ENCODE data around the gene TMEM145. TPM values are rescaled to one million over a fixed set of nuclear protein-coding genes. Genes with fewer than 3 reads are reported as not detected.

The TMEM145 gene
- total RNA-seq, 1 experiment from 2014 or later, result 1.2 TPM

DNA sequence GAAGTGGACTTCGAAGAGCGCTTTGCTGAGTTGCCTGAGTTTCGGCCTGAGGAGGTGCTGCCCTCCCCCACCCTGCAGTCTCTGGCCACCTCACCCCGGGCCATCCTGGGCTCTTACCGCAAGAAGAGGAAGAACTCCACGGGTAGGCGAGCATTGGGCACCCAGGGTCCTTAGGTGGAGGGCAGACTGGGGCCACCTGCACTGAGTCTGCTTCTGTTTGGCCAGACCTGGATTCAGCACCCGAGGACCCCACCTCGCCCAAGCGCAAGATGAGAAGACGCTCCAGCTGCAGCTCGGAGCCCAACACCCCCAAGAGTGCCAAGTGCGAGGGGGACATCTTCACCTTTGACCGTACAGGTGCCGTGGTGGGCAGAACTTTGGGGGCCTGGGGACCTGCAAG is 19.2 kb upstream of the TMEM145 start:
- BruUV-seq (replicated peaks), result no TSS peak
- no peaks in the 10 kb centered on the region for H3K36me3 ChIP-seq (ENCODE audit: low read depth)

DNA sequence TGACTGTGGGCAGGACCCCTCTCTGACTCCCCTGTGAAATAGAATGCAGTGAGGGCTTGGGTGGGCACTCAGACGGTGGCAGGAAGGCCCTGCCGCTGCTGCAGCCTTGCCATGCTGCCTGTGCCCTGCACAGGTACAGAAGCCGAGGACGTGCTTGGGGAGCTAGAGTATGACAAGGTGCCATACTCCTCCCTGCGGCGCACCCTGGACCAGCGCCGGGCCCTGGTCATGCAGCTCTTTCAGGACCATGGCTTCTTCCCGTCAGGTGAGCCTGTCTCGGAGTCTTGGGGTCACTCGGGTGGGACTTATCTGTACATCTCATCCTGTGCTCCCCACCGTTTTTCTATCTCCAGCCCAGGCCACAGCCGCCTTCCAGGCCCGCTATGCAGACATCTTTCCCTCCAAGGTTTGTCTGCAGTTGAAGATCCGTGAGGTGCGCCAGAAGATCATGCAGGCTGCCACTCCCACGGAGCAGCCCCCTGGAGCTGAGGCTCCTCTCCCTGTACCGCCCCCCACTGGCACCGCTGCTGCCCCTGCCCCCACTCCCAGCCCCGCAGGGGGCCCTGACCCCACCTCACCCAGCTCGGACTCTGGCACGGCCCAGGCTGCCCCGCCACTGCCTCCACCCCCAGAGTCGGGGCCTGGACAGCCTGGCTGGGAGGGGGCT is 18.5 kb upstream of the TMEM145 start:
- H3F3A ChIP-seq (ENCODE audit: insufficient read depth, low read depth), result peaks cover 5% of the 10 kb centered on the region; the same call in 1 of the 2 replicates
- TF ChIP-seq EZH2 (IDR thresholded peaks at IDR 0.05; ENCODE audit: low read depth), result no peak
- TF ChIP-seq, protein P1, sequence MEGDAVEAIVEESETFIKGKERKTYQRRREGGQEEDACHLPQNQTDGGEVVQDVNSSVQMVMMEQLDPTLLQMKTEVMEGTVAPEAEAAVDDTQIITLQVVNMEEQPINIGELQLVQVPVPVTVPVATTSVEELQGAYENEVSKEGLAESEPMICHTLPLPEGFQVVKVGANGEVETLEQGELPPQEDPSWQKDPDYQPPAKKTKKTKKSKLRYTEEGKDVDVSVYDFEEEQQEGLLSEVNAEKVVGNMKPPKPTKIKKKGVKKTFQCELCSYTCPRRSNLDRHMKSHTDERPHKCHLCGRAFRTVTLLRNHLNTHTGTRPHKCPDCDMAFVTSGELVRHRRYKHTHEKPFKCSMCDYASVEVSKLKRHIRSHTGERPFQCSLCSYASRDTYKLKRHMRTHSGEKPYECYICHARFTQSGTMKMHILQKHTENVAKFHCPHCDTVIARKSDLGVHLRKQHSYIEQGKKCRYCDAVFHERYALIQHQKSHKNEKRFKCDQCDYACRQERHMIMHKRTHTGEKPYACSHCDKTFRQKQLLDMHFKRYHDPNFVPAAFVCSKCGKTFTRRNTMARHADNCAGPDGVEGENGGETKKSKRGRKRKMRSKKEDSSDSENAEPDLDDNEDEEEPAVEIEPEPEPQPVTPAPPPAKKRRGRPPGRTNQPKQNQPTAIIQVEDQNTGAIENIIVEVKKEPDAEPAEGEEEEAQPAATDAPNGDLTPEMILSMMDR (conservative IDR thresholded peaks at IDR 0.05), result no peak
- H3K4me3 ChIP-seq, result no peak overlapping the region
- H3K27ac ChIP-seq, result no peak overlapping the region
- H3K9me3 ChIP-seq (ENCODE audit: insufficient read depth, low read depth), result no peaks in the 10 kb centered on the region
- ChIA-PET POLR2A (ENCODE audit: unreplicated experiment) (interaction anchor here (0.6 kb wide), 1 partner anchor 1235 kb away, joined by 3 read pairs; no protein-coding TSS in a partner anchor), CTCF (interaction anchor here (0.6 kb wide), 1 partner anchor 14 kb away, joined by 12 read pairs; no protein-coding TSS in a partner anchor)
- intact Hi-C loops (cut with micrococcal nuclease; ENCODE audit: unreplicated experiment), result no loop called here
- H3K9me2 ChIP-seq (ENCODE audit: insufficient read depth), result no peaks in the 10 kb centered on the region
- no peaks in the 10 kb centered on the region for H3K4me1 ChIP-seq (replicated peaks; ENCODE audit: insufficient read depth)
- no peaks in the 10 kb centered on the region for H4K20me1 ChIP-seq (ENCODE audit: insufficient read depth)
- no peaks in the 10 kb centered on the region for H3K36me3 ChIP-seq (ENCODE audit: low read depth)
- DNase-seq, result no peak
- no peaks in the 10 kb centered on the region for H3K79me2 ChIP-seq (ENCODE audit: low read depth)
- H3K27me3 ChIP-seq (ENCODE audit: insufficient read depth, low read depth), result no peaks in the 10 kb centered on the region
- no peak overlapping the region for H3K4me2 ChIP-seq
- no TSS peak for BruUV-seq (replicated peaks)
- no peak overlapping the region for H2AFZ ChIP-seq

More for the DNA sequence above, 19.2 kb upstream of the TMEM145 start:
- DNase-seq, result no peak
- Histone ChIP-seq H3K27ac (no peak overlapping the region), H3F3A (ENCODE audit: insufficient read depth, low read depth) (peaks cover 5% of the 10 kb centered on the region; the same call in 1 of the 2 replicates), H3K9me2 (ENCODE audit: insufficient read depth) (no peaks in the 10 kb centered on the region), H3K27me3 (ENCODE audit: insufficient read depth, low read depth) (no peaks in the 10 kb centered on the region), H4K20me1 (ENCODE audit: insufficient read depth) (no peaks in the 10 kb centered on the region), H3K9me3 (ENCODE audit: insufficient read depth, low read depth) (no peaks in the 10 kb centered on the region), H3K79me2 (ENCODE audit: low read depth) (no peaks in the 10 kb centered on the region), H3K4me3 (no peak overlapping the region), H2AFZ (no peak overlapping the region), H3K4me2 (no peak overlapping the region), H3K4me1 (replicated peaks; ENCODE audit: insufficient read depth) (no peaks in the 10 kb centered on the region)
- no peak for TF ChIP-seq EZH2 (IDR thresholded peaks at IDR 0.05; ENCODE audit: low read depth)
- TF ChIP-seq, protein P1 (conservative IDR thresholded peaks at IDR 0.05), result no peak
- ChIA-PET CTCF (no interaction called here), POLR2A (ENCODE audit: unreplicated experiment) (interaction anchor here (0.5 to 0.6 kb wide), 2 partner anchors 84 to 1236 kb away, joined by 3 read pairs; no protein-coding TSS in a partner anchor)
- intact Hi-C loops (cut with micrococcal nuclease; ENCODE audit: unreplicated experiment), result no loop called here

DNA sequence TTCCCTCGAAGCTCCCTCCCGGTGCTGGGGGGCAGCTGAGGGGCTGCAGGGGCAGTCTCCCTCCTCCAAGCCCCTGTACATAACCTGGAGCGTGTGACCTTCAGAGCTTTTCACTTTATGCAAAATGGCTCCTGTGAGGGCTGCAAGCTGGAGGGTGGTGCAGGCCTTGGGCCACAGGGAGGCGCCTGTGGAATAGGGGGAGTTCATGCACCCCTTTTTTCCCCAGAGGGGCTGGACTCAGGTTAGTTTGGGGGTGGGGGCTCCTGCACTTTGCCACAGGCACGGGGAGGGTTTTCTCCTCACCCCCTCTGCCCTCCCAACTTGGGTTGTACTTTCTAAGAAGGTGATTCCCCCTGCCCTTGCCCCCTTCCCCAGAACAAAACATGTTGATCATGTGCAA is 17.8 kb upstream of the TMEM145 start:
- Histone ChIP-seq H3F3A (ENCODE audit: insufficient read depth, low read depth) (peaks cover 5% of the 10 kb centered on the region; the same call in 1 of the 2 replicates), H3K9me3 (ENCODE audit: insufficient read depth, low read depth) (no peaks in the 10 kb centered on the region), H3K4me3 (no peak overlapping the region), H3K4me1 (replicated peaks; ENCODE audit: insufficient read depth) (no peaks in the 10 kb centered on the region), H3K4me2 (no peak overlapping the region), H3K27me3 (ENCODE audit: insufficient read depth, low read depth) (no peaks in the 10 kb centered on the region), H2AFZ (no peak overlapping the region), H3K79me2 (ENCODE audit: low read depth) (no peaks in the 10 kb centered on the region), H3K9me2 (ENCODE audit: insufficient read depth) (no peaks in the 10 kb centered on the region), H3K36me3 (ENCODE audit: low read depth) (no peaks in the 10 kb centered on the region), H3K27ac (no peak overlapping the region), H4K20me1 (ENCODE audit: insufficient read depth) (no peaks in the 10 kb centered on the region)
- no TSS peak for BruUV-seq (replicated peaks)
- ChIA-PET POLR2A (ENCODE audit: unreplicated experiment) (no interaction called here), CTCF (interaction anchor here (0.6 kb wide), 1 partner anchor 140 kb away, joined by 3 read pairs; no protein-coding TSS in a partner anchor)
- intact Hi-C loops (cut with micrococcal nuclease; ENCODE audit: unreplicated experiment), result no loop called here
- TF ChIP-seq, protein P1 (conservative IDR thresholded peaks at IDR 0.05), result no peak
- TF ChIP-seq EZH2 (IDR thresholded peaks at IDR 0.05; ENCODE audit: low read depth), result no peak
- no peak for DNase-seq

Measured in PC-9 (cell line).